DMS53 (cell line): ENCODE measurements around the gene L3MBTL4.
A peak's percentile ranks its signal among the peaks of the same experiment; 100 is the strongest.

Source experiments
- DNase-seq: peaks from one replicate; lab custom pipeline; 2025; lab: John Stamatoyannopoulos, UW

L3MBTL4 gene

DNA sequence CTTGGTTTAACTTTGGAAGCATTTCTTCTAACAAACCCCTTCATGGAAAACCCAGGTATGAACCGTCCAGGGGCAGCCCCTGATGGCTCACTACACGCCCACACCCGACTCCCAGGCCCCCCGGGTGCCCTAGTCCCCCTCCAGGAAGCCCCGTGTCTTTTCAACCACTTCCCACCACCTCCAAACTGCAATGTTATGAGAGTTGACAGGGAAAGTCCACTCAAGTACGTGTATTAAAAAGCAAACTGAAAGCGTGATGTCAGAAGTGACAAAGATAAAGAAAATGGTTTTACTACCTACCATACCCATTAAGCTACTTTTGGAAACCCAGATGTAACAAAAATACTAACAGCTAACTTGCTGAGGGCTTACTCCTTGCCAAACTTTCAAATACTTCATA, 51.5 kb downstream of the L3MBTL4 start:
- peak; percentile 57 for DNase-seq

DNA sequence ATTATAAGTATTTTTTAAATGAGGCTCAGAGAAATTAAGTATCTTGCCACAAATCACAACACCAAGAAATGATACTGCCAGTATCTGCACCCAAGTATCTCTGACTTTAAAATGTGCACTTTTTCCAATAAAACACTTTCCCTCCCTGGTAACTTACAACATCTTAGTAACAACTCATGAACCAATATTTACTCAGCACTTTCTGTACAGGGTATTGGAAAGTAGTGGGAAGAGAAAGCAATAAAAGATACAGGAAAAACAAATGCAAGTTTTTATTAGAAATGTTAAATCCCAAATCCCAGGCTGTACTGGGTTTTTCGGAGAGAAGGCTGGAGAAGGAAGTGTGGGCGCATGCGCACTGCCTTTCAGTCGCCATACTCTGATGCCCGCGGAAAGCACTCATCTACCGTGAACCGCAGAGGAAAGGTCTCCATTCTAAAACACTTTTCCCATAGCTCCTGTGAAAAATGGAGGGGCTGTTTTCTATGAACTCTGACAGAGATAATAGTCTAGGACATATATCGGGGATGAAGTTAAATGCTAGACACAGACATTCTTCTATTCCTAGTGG, 52.1 kb downstream of the L3MBTL4 start:
- DNase-seq: peak; percentile 89

DNA sequence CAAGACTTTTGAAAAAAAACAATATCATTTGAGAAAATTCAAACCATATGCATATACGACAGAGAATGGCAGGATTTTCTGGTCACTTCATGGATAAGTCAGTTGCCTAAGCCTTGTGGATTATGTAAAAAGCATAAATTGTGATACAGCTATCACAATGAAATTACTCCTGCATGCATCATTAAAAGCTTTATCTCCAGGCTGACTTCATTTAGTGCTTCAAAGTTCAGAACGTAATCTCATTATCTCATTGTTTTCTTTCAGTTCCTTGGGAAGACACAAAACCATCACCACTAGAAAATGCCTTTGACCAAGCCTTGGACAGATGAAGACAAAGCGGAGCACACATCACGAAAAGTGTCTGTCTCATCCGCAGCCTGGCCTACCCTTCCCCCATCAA, 57.0 kb downstream of the L3MBTL4 start:
- no peak for DNase-seq

DNA sequence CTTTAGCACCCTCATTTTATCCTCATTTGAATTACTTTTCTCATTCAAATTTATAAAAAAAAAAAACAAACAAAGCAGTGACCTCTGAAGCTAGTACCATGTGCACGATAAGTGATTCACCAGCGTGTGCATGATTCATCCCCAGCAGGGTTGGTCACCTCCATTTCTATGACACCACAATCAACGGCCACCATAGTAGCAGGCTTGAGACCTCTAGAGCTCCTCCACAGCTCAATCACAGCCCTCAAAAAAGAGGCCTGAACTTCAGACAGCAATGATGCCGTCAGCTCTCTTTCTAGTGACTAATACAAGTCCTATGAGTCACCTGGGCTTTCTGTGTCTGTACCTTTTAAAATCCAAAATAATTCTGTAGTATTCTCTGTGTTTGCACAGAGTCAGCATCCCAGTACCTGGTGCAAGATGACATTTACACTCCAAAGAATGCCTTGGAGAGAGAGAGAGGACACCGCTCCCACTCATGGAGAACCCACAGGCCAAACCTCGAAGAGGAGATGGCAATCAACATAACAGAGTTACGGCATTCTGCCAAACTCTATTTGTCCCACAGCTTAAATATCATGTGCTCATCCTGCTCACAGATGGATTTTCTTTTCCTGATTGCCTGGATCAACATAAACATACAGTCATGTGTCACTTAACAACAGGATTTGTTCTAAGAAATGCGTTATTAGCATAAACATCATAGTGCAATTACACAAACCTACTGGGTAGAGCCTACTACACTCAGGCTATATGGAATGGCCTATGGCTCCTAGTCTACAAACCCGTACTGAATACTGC, 58.7 kb downstream of the L3MBTL4 start:
- peak; percentile 88 for DNase-seq

DNA sequence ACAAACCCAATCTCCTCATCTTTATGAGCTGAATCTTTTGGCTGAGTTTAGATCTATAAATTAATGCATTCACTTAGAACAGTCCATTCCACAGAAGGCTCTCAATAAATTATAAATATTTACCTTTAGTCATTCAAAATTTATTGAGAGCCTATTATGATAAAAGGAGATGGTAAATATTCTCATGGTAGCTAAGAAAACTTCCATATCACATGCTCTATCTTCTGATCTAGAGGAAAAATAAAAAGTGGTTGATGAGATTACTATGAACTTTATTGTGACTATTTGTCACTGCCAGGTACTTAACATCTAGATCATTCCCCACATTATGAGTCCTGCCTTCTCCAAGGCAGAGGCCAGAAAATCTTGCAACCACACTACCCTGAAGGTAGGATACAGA, 62.4 kb downstream of the L3MBTL4 start:
- peak; percentile 31 for DNase-seq

DNA sequence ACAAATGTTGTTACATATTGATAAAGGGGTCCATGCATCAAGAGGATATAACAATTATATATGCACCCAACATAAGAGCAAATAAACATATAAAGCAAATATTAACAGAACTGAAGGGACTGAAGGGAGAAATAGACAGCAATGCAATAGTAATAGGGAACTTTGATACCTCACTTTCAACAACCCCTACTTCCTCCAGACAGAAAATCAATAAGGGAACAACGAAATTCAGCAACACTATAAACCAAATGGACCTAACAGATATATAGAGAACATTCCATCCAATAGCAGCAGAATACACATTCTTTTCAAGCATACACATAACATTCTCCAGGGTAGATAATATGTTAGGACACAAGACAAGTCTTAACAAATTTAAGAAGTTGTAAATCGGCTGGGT, 71.7 kb downstream of the L3MBTL4 start:
- no peak for DNase-seq

DNA sequence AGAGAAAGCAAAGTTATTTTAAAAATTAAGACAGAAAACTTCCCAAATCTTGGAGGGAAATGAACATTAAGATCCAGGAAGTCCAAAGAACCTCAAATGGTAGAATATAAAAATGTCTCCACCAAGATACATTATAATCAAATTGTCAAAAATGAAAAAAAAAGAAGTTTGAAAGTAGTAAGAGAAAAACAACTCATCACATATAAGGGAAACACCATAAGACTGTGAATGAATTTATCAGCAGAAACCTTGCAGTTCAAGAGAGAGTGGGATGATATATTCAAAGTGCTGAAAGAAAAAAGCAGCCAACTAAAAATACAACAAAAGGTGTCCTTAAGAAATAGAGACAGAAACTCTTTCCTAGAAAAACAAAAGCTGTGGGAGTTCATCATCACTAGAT, 73.0 kb downstream of the L3MBTL4 start:
- no peak for DNase-seq

DNA sequence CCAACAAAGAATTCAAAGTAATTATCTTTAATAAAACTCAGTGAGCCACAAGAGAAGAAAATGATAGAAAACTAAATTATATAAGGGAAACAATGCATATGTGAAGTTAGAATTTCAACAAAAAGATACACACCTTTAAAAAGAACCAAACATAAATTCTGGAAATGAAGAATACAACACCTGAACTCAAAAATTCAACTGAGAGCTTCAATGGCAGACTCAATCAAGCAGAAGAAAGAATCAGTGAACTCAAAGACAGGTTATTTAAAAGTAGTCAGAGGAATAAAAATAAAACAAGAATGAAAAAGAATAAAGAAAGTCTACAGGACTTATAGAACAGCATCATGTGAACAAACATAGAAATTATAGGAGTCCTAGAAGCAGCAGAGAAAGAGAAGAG, 73.4 kb downstream of the L3MBTL4 start:
- no peak for DNase-seq

DNA sequence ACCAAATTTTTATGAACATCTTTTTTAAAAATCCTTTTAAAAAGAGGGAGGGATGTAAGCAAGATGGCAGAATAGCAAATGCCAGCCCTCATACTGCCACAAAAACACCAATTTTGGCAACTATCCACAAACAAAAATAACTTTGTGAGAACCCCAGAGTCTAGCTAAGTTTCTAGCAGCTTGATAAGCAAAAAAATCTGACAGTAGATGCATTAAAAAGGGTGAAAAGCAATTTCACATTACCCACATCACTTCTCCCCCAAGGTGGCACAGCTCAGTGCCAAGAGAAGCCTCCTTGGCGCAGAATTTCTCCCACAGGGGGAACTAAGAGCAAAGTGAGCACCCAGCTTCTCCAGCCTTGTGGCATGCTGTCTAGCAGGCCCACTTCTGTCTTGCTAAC, 74.6 kb downstream of the L3MBTL4 start:
- no peak for DNase-seq

DNA sequence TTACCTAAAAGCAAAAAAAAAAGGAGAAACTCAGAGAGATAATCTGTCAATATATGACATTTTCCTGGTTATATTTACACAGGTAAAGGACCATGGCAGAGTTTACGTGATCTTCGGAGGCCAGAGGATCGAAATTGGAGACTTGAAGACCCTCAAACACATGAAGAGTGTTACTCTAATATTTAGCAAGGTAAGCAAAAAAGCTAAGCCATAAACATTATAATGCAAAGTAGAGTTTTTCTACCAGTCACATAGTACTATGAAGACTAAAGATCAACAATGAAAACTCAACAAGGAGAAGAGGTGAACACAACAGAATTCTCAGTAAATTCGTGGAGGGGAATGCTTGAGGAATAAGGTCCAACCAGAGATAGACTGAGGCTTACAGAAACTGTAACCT, 78.5 kb downstream of the L3MBTL4 start:
- DNase-seq: no peak

DNA sequence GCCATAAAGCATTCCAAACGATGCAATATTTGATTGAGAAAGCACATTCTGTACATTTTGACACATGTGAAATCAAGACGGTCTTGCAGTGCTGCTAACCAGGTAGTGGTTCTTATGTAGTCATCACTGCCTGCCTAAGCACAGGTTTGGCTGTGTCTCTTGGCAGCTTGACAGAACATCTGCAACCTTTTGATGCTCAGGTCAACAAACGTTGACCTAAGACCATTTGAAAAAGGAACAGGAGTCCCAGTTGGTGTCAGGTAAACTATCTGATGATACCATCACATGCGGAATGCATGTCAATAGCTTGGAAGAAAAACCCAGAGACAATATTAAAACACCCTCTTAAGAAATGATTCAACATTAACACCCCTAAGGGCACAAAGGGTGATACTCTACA, 80.7 kb downstream of the L3MBTL4 start:
- DNase-seq: peak; percentile 57

DNA sequence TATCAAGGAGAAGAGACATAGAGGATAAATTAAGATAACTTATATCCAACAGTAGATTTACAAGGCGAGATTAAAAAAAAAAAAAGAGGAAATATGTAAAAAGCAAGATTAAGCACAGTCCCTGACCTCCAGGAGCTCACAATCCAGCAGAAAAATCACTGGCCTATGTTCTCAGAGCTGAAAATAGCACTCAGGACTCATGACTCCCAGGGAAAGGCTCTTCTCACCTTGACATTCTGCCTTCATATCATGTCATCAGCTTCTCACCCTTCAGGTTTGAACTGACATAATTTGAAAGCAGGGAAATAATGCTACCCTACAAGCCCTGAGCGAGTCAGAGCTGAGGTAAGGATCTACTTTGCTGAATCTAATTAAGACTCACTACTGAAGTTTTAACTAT, 82.8 kb downstream of the L3MBTL4 start:
- DNase-seq: no peak

DNA sequence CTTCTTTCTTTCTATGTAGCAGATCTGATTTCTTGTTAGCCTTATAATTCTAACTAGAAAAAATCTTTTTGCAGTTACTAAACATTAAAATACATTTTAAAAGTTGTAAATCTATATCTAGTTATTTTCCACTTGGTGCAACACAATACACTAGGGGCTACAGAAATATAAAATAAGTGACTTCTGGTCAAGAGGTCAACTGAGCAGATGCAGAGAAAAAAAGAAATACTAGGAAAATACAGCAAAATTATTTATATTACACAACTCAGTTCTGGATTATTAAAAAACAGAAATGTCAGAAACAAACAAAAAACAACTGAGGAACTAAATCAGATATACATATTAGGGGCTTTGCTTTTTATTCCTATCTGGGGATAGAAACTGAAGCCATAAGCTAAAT, 83.9 kb downstream of the L3MBTL4 start:
- DNase-seq: no peak

DNA sequence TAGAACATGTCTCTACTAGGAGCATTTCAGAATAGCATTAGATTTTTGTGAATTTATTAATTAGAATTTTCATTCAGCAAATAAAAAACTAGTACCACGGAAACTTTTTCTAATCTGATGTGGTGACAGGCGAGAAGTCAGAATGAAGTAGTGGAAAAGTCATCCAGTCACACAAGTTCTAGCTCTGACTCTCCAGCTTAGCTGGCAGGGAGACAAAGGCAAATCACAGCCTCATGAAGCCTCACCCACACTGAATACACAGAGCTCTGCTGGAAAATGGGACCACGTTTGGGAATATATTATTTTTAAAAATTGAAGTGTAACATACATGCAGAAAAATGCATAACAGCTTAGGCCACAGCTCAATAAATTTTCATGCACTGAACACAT, 86.1 kb downstream of the L3MBTL4 start:
- DNase-seq: no peak

DNA sequence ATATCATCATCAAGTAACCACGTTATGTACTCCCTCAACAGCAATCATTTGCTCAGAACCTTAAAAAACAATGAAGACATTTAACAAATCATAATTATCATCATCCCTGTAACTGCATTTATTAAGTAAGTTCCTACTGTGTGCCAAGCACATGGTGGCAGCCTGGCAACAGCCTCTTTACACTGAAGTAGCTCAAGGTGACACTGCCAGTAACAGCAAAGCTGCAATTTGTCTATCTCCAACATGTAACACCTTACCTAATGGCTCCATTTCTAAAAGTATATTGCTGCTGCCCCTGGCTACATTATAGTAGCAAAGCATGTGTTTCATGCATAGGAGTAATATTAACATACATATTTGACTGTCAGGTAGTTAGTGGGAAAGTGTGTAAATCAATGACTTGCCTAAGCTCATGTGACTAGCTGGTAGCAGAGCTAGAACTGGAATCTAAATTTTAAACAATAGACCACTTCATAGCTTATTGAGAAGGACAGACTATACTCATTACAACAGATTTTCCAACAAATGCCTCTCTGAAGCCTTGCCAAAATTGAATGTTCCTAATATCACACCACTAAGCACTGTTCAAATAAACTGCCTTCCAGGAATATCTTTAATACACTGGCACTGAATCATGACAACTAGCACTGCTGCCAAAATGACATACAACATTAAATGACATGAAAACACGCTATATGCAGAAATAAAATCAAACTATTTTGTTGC, 86.7 kb downstream of the L3MBTL4 start:
- no peak for DNase-seq

DNA sequence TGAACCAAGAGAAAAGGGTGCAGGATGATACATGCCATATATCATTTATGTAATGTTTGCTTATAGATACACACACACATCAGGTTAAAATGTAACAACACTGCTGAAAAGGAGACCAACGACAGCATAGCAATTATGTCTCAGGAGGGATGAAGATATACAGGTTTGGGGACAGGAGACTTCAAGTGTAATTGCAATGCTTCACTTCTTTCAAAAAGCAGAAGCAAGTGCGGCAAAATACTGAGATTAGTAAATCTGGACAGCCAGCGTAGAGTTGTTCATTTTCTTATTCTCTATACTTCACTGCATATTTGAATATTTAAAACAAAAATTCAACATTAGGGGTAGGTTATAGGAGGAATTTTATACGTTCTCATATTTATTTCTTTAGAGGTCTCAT, 87.2 kb downstream of the L3MBTL4 start:
- no peak for DNase-seq

DNA sequence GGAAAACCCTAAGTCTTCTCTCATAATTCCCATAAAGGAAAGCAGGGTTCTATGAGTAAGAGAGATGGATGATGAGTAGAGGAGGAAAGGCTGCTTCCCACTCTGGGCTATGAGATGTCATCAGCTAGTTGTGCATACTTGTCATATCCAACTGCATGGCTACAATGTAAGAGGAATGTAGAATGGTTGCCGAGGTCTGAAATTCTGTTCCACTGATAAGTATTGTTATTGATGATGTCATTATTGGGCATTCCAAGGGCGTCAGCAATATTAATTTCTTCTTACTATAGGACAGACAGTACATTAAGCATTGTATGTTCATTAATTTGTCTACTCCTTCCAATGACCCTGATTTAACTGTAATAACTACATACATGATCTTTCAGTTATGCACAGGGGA, 88.1 kb downstream of the L3MBTL4 start:
- DNase-seq: no peak

DNA sequence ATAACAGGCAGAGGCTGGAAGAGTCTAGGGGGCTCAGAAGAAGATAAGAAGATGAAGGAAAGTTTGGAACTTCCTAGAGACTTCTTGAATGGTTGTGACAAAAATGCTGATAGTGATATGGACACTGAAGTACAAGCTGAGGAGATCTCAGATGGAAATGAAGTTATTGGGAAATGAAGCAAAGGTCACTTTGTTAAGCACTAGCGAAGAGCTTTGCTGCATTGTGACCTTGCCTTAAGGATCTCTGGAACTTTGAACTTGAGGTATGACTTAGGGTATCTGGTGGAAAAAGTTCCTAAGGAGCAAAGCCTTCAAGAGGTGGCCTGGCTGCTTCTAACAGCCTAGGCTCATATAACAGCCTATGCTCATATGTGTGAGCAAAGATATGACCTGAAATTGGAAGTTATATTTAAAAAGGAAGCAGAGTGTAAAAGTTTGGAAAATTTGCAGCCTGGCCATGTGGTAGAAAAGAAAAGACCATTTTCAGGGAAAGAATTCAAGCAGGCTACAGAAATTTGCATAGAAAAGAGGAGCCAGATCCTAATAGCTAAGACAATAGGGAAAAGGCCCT, 91.3 kb downstream of the L3MBTL4 start:
- DNase-seq: no peak

DNA sequence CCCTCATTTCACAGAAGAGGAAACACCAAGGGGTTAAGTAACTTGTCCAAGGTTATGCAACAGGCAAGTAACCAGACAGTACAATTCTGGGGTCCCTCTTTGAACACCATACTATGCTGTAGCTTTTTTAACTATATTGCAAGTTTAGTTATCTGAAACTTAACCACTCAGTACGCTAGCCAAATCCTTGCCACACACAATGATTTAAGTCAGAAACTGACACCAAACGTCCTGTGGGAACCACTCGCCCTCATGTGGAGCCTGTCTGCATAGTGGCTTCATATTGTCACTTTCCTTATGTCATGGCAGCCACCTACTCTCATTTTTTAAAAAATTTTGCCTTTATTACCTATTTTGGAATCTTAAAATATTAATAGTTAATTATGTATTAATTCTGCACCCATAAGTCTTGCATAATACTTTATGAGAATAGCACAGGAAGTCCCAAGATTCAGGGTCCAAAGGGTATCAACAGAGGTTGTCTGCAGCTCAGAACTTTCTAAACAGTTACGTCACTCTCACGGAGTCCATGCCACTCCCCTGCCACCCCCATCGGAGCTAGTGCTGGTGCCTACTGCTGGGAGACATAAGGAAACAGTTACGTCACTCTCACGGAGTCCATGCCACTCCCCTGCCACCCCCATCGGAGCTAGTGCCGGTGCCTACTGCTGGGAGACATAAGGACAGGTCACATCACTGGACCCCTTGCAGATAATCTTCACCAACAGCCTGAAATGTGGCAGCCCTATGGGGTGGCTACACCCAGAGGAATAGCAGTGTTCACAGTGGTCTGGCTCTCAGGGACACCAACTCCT, 99.0 kb downstream of the L3MBTL4 start:
- no peak for DNase-seq

DNA sequence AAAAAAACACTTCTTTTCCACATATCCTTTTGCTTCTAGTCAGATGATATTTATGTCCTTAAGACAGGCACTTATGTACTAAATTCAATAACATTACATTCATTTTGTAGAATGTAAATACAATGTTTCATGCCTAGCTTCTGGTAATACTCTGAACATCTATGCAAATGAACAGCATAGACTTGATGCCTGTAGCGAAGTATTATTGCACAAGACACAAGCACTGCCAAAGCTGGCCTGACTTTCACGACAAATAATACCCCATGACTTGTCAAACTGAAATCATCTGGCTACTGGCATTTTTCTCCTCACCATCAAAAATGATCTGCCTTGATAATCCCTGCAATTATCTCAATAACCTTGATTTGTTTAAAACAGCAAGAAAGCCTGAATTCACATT, 101.3 kb downstream of the L3MBTL4 start:
- DNase-seq: no peak

DNA sequence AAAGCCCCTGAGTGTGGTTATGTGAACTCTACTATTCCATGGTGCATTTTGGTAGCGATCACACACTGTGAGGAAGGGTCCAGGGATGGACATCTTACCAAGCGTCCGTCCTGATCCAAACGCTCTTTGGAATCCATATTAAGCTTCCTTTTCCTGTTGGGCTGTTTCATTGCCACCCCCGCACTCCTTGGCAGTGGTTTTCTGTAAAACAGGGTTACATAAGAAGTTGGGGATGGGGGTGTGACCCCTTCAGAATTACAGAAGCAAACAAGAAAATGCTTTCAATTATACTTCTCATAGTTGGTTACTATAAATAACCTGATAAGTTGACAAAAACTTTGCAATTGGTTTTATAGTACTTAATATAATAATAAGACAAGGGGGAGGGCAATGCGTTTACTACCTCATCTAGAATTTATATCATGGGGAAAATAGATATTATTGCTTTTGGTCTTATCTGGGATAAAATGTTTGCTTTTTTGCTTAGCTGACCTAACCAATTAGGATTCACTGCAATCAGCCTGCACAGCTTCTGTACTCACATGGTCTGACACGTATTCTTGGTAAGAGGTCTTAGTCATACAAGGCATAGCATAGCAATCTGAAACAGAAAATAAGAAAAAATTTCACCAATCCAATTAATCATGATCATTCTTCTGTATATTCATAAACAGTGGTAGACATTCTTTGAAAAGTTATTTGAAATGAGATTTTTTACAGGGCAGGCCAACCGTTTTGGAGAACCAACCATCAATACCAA, 103.1 kb downstream of the L3MBTL4 start:
- no peak for DNase-seq
